Measurements from ENCODE around the gene R3HDM2.

- TF ChIP-seq, protein P1, sequence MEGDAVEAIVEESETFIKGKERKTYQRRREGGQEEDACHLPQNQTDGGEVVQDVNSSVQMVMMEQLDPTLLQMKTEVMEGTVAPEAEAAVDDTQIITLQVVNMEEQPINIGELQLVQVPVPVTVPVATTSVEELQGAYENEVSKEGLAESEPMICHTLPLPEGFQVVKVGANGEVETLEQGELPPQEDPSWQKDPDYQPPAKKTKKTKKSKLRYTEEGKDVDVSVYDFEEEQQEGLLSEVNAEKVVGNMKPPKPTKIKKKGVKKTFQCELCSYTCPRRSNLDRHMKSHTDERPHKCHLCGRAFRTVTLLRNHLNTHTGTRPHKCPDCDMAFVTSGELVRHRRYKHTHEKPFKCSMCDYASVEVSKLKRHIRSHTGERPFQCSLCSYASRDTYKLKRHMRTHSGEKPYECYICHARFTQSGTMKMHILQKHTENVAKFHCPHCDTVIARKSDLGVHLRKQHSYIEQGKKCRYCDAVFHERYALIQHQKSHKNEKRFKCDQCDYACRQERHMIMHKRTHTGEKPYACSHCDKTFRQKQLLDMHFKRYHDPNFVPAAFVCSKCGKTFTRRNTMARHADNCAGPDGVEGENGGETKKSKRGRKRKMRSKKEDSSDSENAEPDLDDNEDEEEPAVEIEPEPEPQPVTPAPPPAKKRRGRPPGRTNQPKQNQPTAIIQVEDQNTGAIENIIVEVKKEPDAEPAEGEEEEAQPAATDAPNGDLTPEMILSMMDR (IDR thresholded peaks at IDR 0.05; ENCODE audit: low read depth, low read length), result no peak
- TF ChIP-seq MYC (IDR thresholded peaks at IDR 0.05; ENCODE audit: low read depth, low read length) (no peak), POLR2A (IDR thresholded peaks at IDR 0.05; ENCODE audit: extremely low read depth, insufficient read length) (no peak), MAX (IDR thresholded peaks at IDR 0.05; ENCODE audit: low read depth, low read length) (no peak)
These were observed 20.3 kb downstream of the R3HDM2 start for GRCh38 chr12:57410534-57410933.
